Loucy (cell line): ENCODE measurements around the gene MIA2.

Experiments
- H2AFZ ChIP-seq: fragments of 200-600 bp; sonication (generic); 2 replicates; pipeline ENCODE4 v1.6.0; 2016; ENCODE audit warnings: antibody characterized with exemption, mild to moderate bottlenecking, low read length, moderate library complexity
- H3F3A ChIP-seq: fragments of 200-600 bp; 2 replicates; pipeline ENCODE4 v1.6.0; 2016; ENCODE audit warnings: antibody characterized with exemption, low read depth, mild to moderate bottlenecking
- H3K27me3 ChIP-seq: fragments of 200-600 bp; sonication (generic); 2 replicates; pipeline ENCODE4 v1.6.1; 2014; ENCODE audit warnings: low read length, mild to moderate bottlenecking; ENCODE audit not compliant: insufficient read depth, poor library complexity, severe bottlenecking
- H3K36me3 ChIP-seq: fragments of 200-600 bp; sonication (generic); 2 replicates; pipeline ENCODE4 v1.6.1; 2016; ENCODE audit warnings: low read length; ENCODE audit not compliant: insufficient read depth
- H3K4me1 ChIP-seq: fragments of 200-600 bp; sonication (generic); 2 replicates; pipeline ENCODE4 v1.5.1; 2014; ENCODE audit warnings: low read length, mild to moderate bottlenecking; ENCODE audit not compliant: insufficient read depth, poor library complexity, severe bottlenecking
- H3K4me2 ChIP-seq: fragments of 200-600 bp; sonication (generic); 2 replicates; pipeline ENCODE4 v1.6.0; 2014; ENCODE audit warnings: antibody characterized with exemption, low read length, low read depth, mild to moderate bottlenecking; ENCODE audit not compliant: poor library complexity, severe bottlenecking
- H3K4me3 ChIP-seq: fragments of 200-600 bp; sonication (generic); 2 replicates; pipeline ENCODE4 v1.5.1; 2014; ENCODE audit warnings: low read length, mild to moderate bottlenecking, mixed read lengths; ENCODE audit not compliant: poor library complexity, severe bottlenecking
- H3K79me2 ChIP-seq: fragments of 200-600 bp; sonication (generic); 2 replicates; pipeline ENCODE4 v1.6.1; 2014; ENCODE audit warnings: low read length; ENCODE audit not compliant: insufficient read depth
- H3K9ac ChIP-seq: fragments of 200-600 bp; sonication (generic); 2 replicates; pipeline ENCODE4 v1.6.0; 2014; ENCODE audit warnings: mild to moderate bottlenecking, low read depth, low read length, moderate library complexity; ENCODE audit not compliant: poor library complexity, severe bottlenecking
- H3K9me2 ChIP-seq: fragments of 200-600 bp; sonication (generic); replicated peaks from 2 replicates; pipeline ENCODE4 v1.6.1; 2016; ENCODE audit warnings: low read depth, low read length, mixed read lengths
- H3K9me3 ChIP-seq: fragments of 200-600 bp; sonication (generic); 2 replicates; pipeline ENCODE4 v1.6.1; 2014; ENCODE audit warnings: mild to moderate bottlenecking, antibody characterized with exemption, low read length, low read depth; ENCODE audit not compliant: insufficient read depth
- H4K20me1 ChIP-seq: fragments of 200-600 bp; sonication (generic); 2 replicates; pipeline ENCODE4 v1.6.0; 2014; ENCODE audit warnings: antibody characterized with exemption, low read length, mild to moderate bottlenecking; ENCODE audit not compliant: insufficient read depth, poor library complexity, severe bottlenecking
- CTCF ChIP-seq: fragments of 200-600 bp; sonication (generic); conservative IDR thresholded peaks from 2 replicates; pipeline ENCODE4 v1.5.1; 2014; ENCODE audit warnings: mild to moderate bottlenecking, antibody characterized with exemption, low read length
- EZH2phosphoT487 ChIP-seq: fragments of 200-600 bp; IDR thresholded peaks from 2 replicates; pipeline ENCODE4 v1.6.1; 2018; ENCODE audit warnings: antibody characterized with exemption, mild to moderate bottlenecking, moderate library complexity, borderline replicate concordance

Gene MIA2

GRCh38 chr14:39320318-39320717, 86.6 kb downstream of the MIA2 start:
- Histone ChIP-seq H3F3A (no peaks in the 10 kb centered on the region), H3K4me3 (no peak overlapping the region), H3K4me2 (no peak overlapping the region), H4K20me1 (no peaks in the 10 kb centered on the region), H3K9me2 (no peaks in the 10 kb centered on the region), H3K36me3 (peaks cover 25% of the 10 kb centered on the region), H3K9ac (no peak overlapping the region), H2AFZ (no peak overlapping the region), H3K79me2 (no peaks in the 10 kb centered on the region), H3K9me3 (no peaks in the 10 kb centered on the region), H3K4me1 (no peaks in the 10 kb centered on the region), H3K27me3 (no peaks in the 10 kb centered on the region)
- no peak for TF ChIP-seq EZH2phosphoT487
- no peak for TF ChIP-seq CTCF

- Histone ChIP-seq H3K9me3 (no peaks in the 10 kb centered on the region), H3K4me2 (no peak overlapping the region), H3K9me2 (no peaks in the 10 kb centered on the region), H3K27me3 (no peaks in the 10 kb centered on the region), H3F3A (no peaks in the 10 kb centered on the region), H3K79me2 (no peaks in the 10 kb centered on the region), H3K4me1 (no peaks in the 10 kb centered on the region), H4K20me1 (no peaks in the 10 kb centered on the region), H3K4me3 (no peak overlapping the region), H3K36me3 (peaks cover 24% of the 10 kb centered on the region), H2AFZ (no peak overlapping the region), H3K9ac (no peak overlapping the region)
- TF ChIP-seq EZH2phosphoT487: no peak
- no peak for TF ChIP-seq CTCF
These were observed 89.1 kb downstream of the MIA2 start for GRCh38 chr14:39322807-39323206.

- TF ChIP-seq CTCF: no peak
- no peak for TF ChIP-seq EZH2phosphoT487
- Histone ChIP-seq H3K4me2 (no peak overlapping the region), H3K9me3 (no peaks in the 10 kb centered on the region), H3K79me2 (no peaks in the 10 kb centered on the region), H3K36me3 (peaks cover 20% of the 10 kb centered on the region), H3K9ac (no peak overlapping the region), H2AFZ (no peak overlapping the region), H3K4me1 (no peaks in the 10 kb centered on the region), H3K27me3 (no peaks in the 10 kb centered on the region), H3K4me3 (no peak overlapping the region), H3K9me2 (no peaks in the 10 kb centered on the region), H3F3A (no peaks in the 10 kb centered on the region), H4K20me1 (no peaks in the 10 kb centered on the region)
These were observed 90.4 kb downstream of the MIA2 start for GRCh38 chr14:39324097-39324496.
